DND-41 (cell line): ENCODE data around the gene ASXL2.
A peak's percentile ranks its signal among the peaks of the same experiment; 100 is the strongest.

Source experiments
- ATAC-seq: fragments of 200-7000 bp; cut with Tn5 transposase; 3 replicates; pipeline ENCODE4 v1.9.1; 2021; ENCODE audit warnings: low read depth; ENCODE audit not compliant: insufficient read depth
- DNase-seq: peaks from one replicate; pipeline ENCODE4 v3.0.0-alpha.2; 2020
- H2AFZ ChIP-seq: 2 replicates; pipeline ENCODE4 v1.6.0; 2012; ENCODE audit warnings: low read depth, low read length
- H3K27ac ChIP-seq: 2 replicates; pipeline ENCODE4 v1.5.1; 2012; ENCODE audit warnings: low read length, inconsistent platforms
- H3K27me3 ChIP-seq: fragments of 200-600 bp; sonication (generic); 2 replicates; pipeline ENCODE4 v1.6.0; 2012; ENCODE audit warnings: low read length, mild to moderate bottlenecking, inconsistent platforms; ENCODE audit not compliant: insufficient read depth, poor library complexity
- H3K36me3 ChIP-seq: 2 replicates; pipeline ENCODE4 v1.5.1; 2012; ENCODE audit warnings: low read length, inconsistent platforms; ENCODE audit not compliant: insufficient read depth
- H3K4me1 ChIP-seq: 2 replicates; pipeline ENCODE4 v1.5.1; 2012; ENCODE audit warnings: mild to moderate bottlenecking, low read length; ENCODE audit not compliant: insufficient read depth
- H3K4me2 ChIP-seq: 2 replicates; pipeline ENCODE4 v1.6.0; 2012; ENCODE audit warnings: mild to moderate bottlenecking, moderate library complexity, low read length, inconsistent platforms; ENCODE audit not compliant: insufficient read depth
- H3K4me3 ChIP-seq, 2 experiments: fragments of 200-600 bp in 1 of 2; shearing (Covaris generic) in 1 of 2; 2 replicates each; pipeline ENCODE4 v1.5.1; 2012 to 2016; ENCODE audit warnings: inconsistent platforms in 2 of 2, low read length in 2 of 2, mild to moderate bottlenecking in 2 of 2, low read depth in 1 of 2, moderate library complexity in 1 of 2
- H3K79me2 ChIP-seq: 2 replicates; pipeline ENCODE4 v1.6.0; 2012; ENCODE audit warnings: low read length, inconsistent platforms; ENCODE audit not compliant: insufficient read depth
- H3K9ac ChIP-seq: 2 replicates; pipeline ENCODE4 v1.6.0; 2012; ENCODE audit warnings: low read depth, mild to moderate bottlenecking, inconsistent platforms, low read length, moderate library complexity
- H3K9me3 ChIP-seq: 2 replicates; pipeline ENCODE4 v1.5.1; 2012; ENCODE audit warnings: low read length, moderate library complexity, mild to moderate bottlenecking, inconsistent platforms; ENCODE audit not compliant: insufficient read depth, severe bottlenecking
- H4K20me1 ChIP-seq: 2 replicates; pipeline ENCODE4 v1.6.0; 2012; ENCODE audit warnings: low read length; ENCODE audit not compliant: insufficient read depth
- EZH2 ChIP-seq: IDR thresholded peaks from 3 replicates; pipeline ENCODE4 v1.6.1; 2012; ENCODE audit warnings: borderline replicate concordance, low read depth, mild to moderate bottlenecking, moderate library complexity, low read length, inconsistent platforms; ENCODE audit not compliant: severe bottlenecking
- TF ChIP-seq, protein P1 (sequence below): IDR thresholded peaks from 2 replicates; pipeline ENCODE4 v1.5.1; 2012; ENCODE audit warnings: borderline replicate concordance, low read length, moderate library complexity, mild to moderate bottlenecking; ENCODE audit not compliant: poor library complexity, severe bottlenecking; ENCODE audit errors: extremely low read depth

Gene ASXL2

GRCh38 chr2:25799301-25799700 lies 79.0 kb downstream of the ASXL2 start:
- H3K4me2 ChIP-seq = no peak overlapping the region
- H3K9ac ChIP-seq = no peak overlapping the region
- H3K36me3 ChIP-seq = peaks cover 49% of the 10 kb centered on the region
- H3K79me2 ChIP-seq = 0 out of 2 replicates have a peak, but pooled peaks cover 3% of the 10 kb centered on the region
- no peaks in the 10 kb centered on the region for H3K9me3 ChIP-seq
- TF ChIP-seq, protein P1, sequence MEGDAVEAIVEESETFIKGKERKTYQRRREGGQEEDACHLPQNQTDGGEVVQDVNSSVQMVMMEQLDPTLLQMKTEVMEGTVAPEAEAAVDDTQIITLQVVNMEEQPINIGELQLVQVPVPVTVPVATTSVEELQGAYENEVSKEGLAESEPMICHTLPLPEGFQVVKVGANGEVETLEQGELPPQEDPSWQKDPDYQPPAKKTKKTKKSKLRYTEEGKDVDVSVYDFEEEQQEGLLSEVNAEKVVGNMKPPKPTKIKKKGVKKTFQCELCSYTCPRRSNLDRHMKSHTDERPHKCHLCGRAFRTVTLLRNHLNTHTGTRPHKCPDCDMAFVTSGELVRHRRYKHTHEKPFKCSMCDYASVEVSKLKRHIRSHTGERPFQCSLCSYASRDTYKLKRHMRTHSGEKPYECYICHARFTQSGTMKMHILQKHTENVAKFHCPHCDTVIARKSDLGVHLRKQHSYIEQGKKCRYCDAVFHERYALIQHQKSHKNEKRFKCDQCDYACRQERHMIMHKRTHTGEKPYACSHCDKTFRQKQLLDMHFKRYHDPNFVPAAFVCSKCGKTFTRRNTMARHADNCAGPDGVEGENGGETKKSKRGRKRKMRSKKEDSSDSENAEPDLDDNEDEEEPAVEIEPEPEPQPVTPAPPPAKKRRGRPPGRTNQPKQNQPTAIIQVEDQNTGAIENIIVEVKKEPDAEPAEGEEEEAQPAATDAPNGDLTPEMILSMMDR = no peak
- TF ChIP-seq EZH2 = no peak
- no peaks in the 10 kb centered on the region for H3K27me3 ChIP-seq
- peaks cover 26% of the 10 kb centered on the region for H3K4me1 ChIP-seq
- H3K4me3 ChIP-seq = no peak overlapping the region
- H2AFZ ChIP-seq = no peak overlapping the region
- no peak for DNase-seq
- H3K27ac ChIP-seq = no peak overlapping the region
- ATAC-seq = no peak
- H4K20me1 ChIP-seq = peaks cover 19% of the 10 kb centered on the region; the same call in 1 of the 2 replicates

- H3K4me1 ChIP-seq = peaks cover 34% of the 10 kb centered on the region
- no peak overlapping the region for H3K4me3 ChIP-seq
- H2AFZ ChIP-seq = no peak overlapping the region
- DNase-seq = no peak
- TF ChIP-seq, protein P1 = no peak
- H3K79me2 ChIP-seq = peaks cover 8% of the 10 kb centered on the region
- H3K27me3 ChIP-seq = no peaks in the 10 kb centered on the region
- peaks cover 11% of the 10 kb centered on the region; the same call in 1 of the 2 replicates for H4K20me1 ChIP-seq
- no peak overlapping the region for H3K9ac ChIP-seq
- H3K4me2 ChIP-seq = no peak overlapping the region
- no peaks in the 10 kb centered on the region for H3K9me3 ChIP-seq
- H3K27ac ChIP-seq = no peak overlapping the region
- ATAC-seq = no peak
- peaks cover 44% of the 10 kb centered on the region for H3K36me3 ChIP-seq
Observed at GRCh38 chr2:25797620-25798488, 80.4 kb downstream of the ASXL2 start.

DNA sequence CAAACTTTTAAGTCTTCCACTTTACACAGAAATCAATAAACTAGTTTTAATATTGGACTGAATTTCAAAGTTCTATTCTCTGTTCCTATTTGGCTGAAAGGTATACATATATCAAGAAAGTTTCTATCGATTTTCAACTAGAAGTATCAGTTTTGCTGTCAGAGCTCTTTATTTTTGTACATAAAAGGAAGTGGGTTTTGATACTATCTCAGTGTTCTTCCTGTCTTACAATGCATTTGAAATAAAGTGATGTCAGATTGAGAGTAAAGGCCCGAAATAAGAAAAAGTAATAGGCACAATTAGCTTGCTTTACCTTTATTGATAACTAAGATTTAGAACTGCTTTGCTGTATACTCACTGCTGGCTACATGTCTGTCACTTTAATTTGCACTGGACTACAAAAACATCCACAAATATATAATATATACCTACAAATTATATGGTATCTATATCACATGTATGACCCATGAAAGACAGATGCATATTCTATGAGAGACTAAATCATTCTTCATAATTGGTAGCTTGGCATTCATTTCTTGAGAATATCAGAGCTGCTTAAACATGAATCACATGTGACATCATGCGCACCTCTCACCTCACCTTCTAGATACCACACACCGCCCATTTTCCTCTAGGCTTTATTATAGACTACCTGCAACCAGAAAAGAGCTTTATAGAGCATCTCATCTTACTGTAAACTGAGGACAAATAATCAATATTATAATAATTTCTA lies 83.6 kb downstream of the ASXL2 start:
- Histone ChIP-seq H3K4me3 (0 out of 4 replicates have a peak overlapping the region, but pooled peaks of 1 of the 2 experiments have one; percentile 7), H3K4me1 (peaks cover 34% of the 10 kb centered on the region), H3K36me3 (peaks cover 44% of the 10 kb centered on the region), H3K79me2 (peaks cover 8% of the 10 kb centered on the region), H3K9me3 (no peaks in the 10 kb centered on the region), H2AFZ (no peak overlapping the region), H3K27ac (peak overlapping the region; percentile 73), H3K9ac (no peak overlapping the region), H3K27me3 (no peaks in the 10 kb centered on the region), H4K20me1 (peaks cover 4% of the 10 kb centered on the region; the same call in 1 of the 2 replicates), H3K4me2 (peak overlapping the region; percentile 48)
- TF ChIP-seq EZH2 = no peak
- TF ChIP-seq, protein P1 = no peak
- ATAC-seq = peak; percentile 94
- DNase-seq = no peak
